ENCODE results near the gene ACO1.

GRCh38 chr9:32378993-32379729, 5.3 kb upstream of the ACO1 start:
- TF ChIP-seq EZH2 (IDR thresholded peaks at IDR 0.05; ENCODE audit: borderline replicate concordance, insufficient read depth, low read length, poor library complexity, severe bottlenecking) (no peak), EP300 (conservative IDR thresholded peaks at IDR 0.05; ENCODE audit: poor library complexity, severe bottlenecking) (no peak), CTCF (IDR thresholded peaks at IDR 0.05; ENCODE audit: poor library complexity, severe bottlenecking) (peak; percentile 87), SMC3 (conservative IDR thresholded peaks at IDR 0.05; ENCODE audit: poor library complexity) (peak; percentile 73)

Data from neural cell (in vitro differentiated cells).